MCF 10A (cell line): ENCODE data around the gene GMPR2. TPM values are rescaled to one million over a fixed set of nuclear protein-coding genes. Genes with fewer than 3 reads are reported as not detected.

Experiments
- BruUV-seq: library from RNA; stranded (reverse); fragments of 400-500 nt; replicated peaks from 2 replicates; lab custom pipeline; 2021; lab: Mats Ljungman, UMichigan
- CTCF ChIA-PET: fragments of 300-600 bp; sonication (Branson Sonifier 250); formaldehyde crosslinking; extraction: SDS; loops from one replicate; lab custom pipeline; 2021; ENCODE audit warnings: antibody characterized with exemption, inconsistent platforms; lab: Yijun Ruan, JAX
- POLR2A ChIA-PET: fragments of 300-600, 350-650 bp; sonication (Branson Sonifier 250); formaldehyde crosslinking; extraction: SDS; loops from one replicate; lab custom pipeline; 2020; ENCODE audit warnings: antibody characterized with exemption, inconsistent platforms; lab: Yijun Ruan, JAX
- DNase-seq: peaks from one replicate; pipeline ENCODE4 v3.0.0-alpha.2; 2018; ENCODE audit not compliant: unreplicated experiment
- H3K27ac Mint-ChIP-seq: one replicate; pipeline ENCODE4 v1.8.0; 2022; ENCODE audit warnings: mild to moderate bottlenecking, low read depth, mixed read lengths; ENCODE audit not compliant: unreplicated experiment
- H3K27me3 Mint-ChIP-seq: one replicate; pipeline ENCODE4 v1.8.0; 2022; ENCODE audit warnings: mixed read lengths; ENCODE audit not compliant: insufficient read depth, unreplicated experiment
- H3K36me3 Mint-ChIP-seq: one replicate; pipeline ENCODE4 v1.8.0; 2022; ENCODE audit warnings: mild to moderate bottlenecking, moderate library complexity, mixed read lengths; ENCODE audit not compliant: insufficient read depth, unreplicated experiment
- H3K4me1 Mint-ChIP-seq: one replicate; pipeline ENCODE4 v1.8.0; 2022; ENCODE audit warnings: mixed read lengths; ENCODE audit not compliant: insufficient read depth, unreplicated experiment
- H3K4me3 Mint-ChIP-seq: one replicate; pipeline ENCODE4 v1.8.0; 2022; ENCODE audit warnings: mild to moderate bottlenecking, moderate library complexity, mixed read lengths; ENCODE audit not compliant: unreplicated experiment
- H3K9me3 Mint-ChIP-seq: one replicate; pipeline ENCODE4 v1.8.0; 2022; ENCODE audit warnings: mixed read lengths; ENCODE audit not compliant: unreplicated experiment
- CTCF ChIP-seq: fragments of 200-600 bp; IDR thresholded peaks from one replicate; pipeline ENCODE4 v1.8.0; 2022; ENCODE audit warnings: antibody characterized with exemption, mild to moderate bottlenecking; ENCODE audit not compliant: unreplicated experiment
- intact Hi-C: fragments of 100-400 bp; cut with micrococcal nuclease; formaldehyde crosslinking; loops from 2 replicates; pipeline ENCODE4 v1.14.1; 2022
- total RNA-seq: library from RNA; stranded (reverse); gene quantifications from 2 replicates; pipeline ENCODE4 v1.2.3, GENCODE V29; 2022

Gene GMPR2
- total RNA-seq, 1 experiment from 2014 or later: 77.3 TPM

- peaks cover 40% of the 10 kb centered on the region for H3K4me1 Mint-ChIP-seq
- intact Hi-C loops: no loop called here
- TSS peak; percentile 21 for BruUV-seq
- CTCF ChIA-PET: interaction anchor here (1.1 to 32.3 kb wide), 5 partner anchors 12 to 178 kb away, joined by 3 to 457 read pairs (median 34); partner anchors contain the start of genes CIDEB, DHRS1, LTB4R2 and NOP9
- DNase-seq: no peak
- H3K27ac Mint-ChIP-seq: peak overlapping the region; percentile 97
- no peaks in the 10 kb centered on the region for H3K27me3 Mint-ChIP-seq
- no peaks in the 10 kb centered on the region for H3K9me3 Mint-ChIP-seq
- H3K4me3 Mint-ChIP-seq: peak overlapping the region; percentile 57
- POLR2A ChIA-PET: interaction anchor here (0.5 to 4.0 kb wide), 16 partner anchors 12 to 144 kb away, joined by 3 to 24 read pairs (median 5); partner anchors contain the start of genes CHMP4A, DCAF11, NRL and RABGGTA
- peaks cover 24% of the 10 kb centered on the region for H3K36me3 Mint-ChIP-seq
- no peak for TF ChIP-seq CTCF
Observed at GRCh38 chr14:24258548-24259265, 26.0 kb downstream of the GMPR2 start.

GRCh38 chr14:24259282-24260025, 26.7 kb downstream of the GMPR2 start:
- H3K27me3 Mint-ChIP-seq: no peaks in the 10 kb centered on the region
- DNase-seq: peak; percentile 66
- peaks cover 23% of the 10 kb centered on the region for H3K36me3 Mint-ChIP-seq
- peaks cover 48% of the 10 kb centered on the region for H3K4me1 Mint-ChIP-seq
- TF ChIP-seq CTCF: no peak
- ChIA-PET POLR2A (interaction anchor here (0.5 to 4.0 kb wide), 14 partner anchors 11 to 145 kb away, joined by 3 to 24 read pairs (median 5); partner anchors contain the start of genes CHMP4A, DCAF11, NRL and RABGGTA), CTCF (interaction anchor here (1.3 to 32.3 kb wide), 4 partner anchors 11 to 49 kb away, joined by 7 to 457 read pairs (median 213); partner anchors contain the start of genes CIDEB, DHRS1, LTB4R2 and NOP9)
- BruUV-seq: no TSS peak
- intact Hi-C loops: no loop called here
- peak overlapping the region; percentile 57 for H3K4me3 Mint-ChIP-seq
- no peaks in the 10 kb centered on the region for H3K9me3 Mint-ChIP-seq
- peak overlapping the region; percentile 97 for H3K27ac Mint-ChIP-seq

GRCh38 chr14:24260026-24260779, 27.5 kb downstream of the GMPR2 start:
- Mint-ChIP-seq H3K36me3 (peaks cover 23% of the 10 kb centered on the region), H3K4me3 (peak overlapping the region; percentile 57), H3K27ac (peak overlapping the region; percentile 97), H3K27me3 (no peaks in the 10 kb centered on the region), H3K4me1 (peaks cover 54% of the 10 kb centered on the region), H3K9me3 (no peaks in the 10 kb centered on the region)
- no peak for TF ChIP-seq CTCF
- no peak for DNase-seq
- POLR2A ChIA-PET: interaction anchor here (0.6 to 7.2 kb wide), 9 partner anchors 11 to 47 kb away, joined by 3 to 62 read pairs (median 9); partner anchors contain the start of genes CHMP4A, DHRS1, MDP1 and NOP9
- no TSS peak for BruUV-seq
- intact Hi-C loops: no loop called here
- CTCF ChIA-PET: interaction anchor here (0.6 to 32.3 kb wide), 5 partner anchors 18 to 49 kb away, joined by 3 to 457 read pairs (median 34); partner anchors contain the start of genes CIDEB, DHRS1, LTB4R2 and MDP1
